H1 (cell line): ENCODE results near the gene ZNF223.

Source experiments
- ASH2L ChIP-seq: fragments of 200-600, 300-600 bp; sonication (generic); IDR thresholded peaks from one replicate; pipeline ENCODE4 v1.7.1; 2017; ENCODE audit warnings: low read length
- BCL11A ChIP-seq, 2 experiments: IDR thresholded peaks; one replicate each; pipeline ENCODE4 v1.6.1; 2011; ENCODE audit warnings: low read depth in 2 of 2, low read length in 2 of 2, mild to moderate bottlenecking in 2 of 2
- EP300 ChIP-seq, 2 experiments: IDR thresholded peaks; 1 replicate in 1 of 2; 2 replicates in 1 of 2; pipeline ENCODE4 v1.6.1; 2011 to 2012; ENCODE audit warnings: low read depth in 2 of 2, low read length in 2 of 2, mild to moderate bottlenecking in 2 of 2, borderline replicate concordance in 1 of 2, inconsistent platforms in 1 of 2, moderate library complexity in 1 of 2
- HDAC6 ChIP-seq: IDR thresholded peaks from one replicate; pipeline ENCODE4 v1.7.1; 2012; ENCODE audit warnings: low read depth, mild to moderate bottlenecking, inconsistent platforms, low read length, moderate library complexity
- JUND ChIP-seq: IDR thresholded peaks from 2 replicates; pipeline ENCODE4 v1.6.1; 2011; ENCODE audit warnings: mild to moderate bottlenecking, improper control_type of control experiment, low read length
- MAFK ChIP-seq: IDR thresholded peaks from 2 replicates; pipeline ENCODE4 v1.6.1; 2012; ENCODE audit warnings: low read depth, mild to moderate bottlenecking, improper control_type of control experiment, low read length
- POLR2A ChIP-seq, 2 experiments: IDR thresholded peaks; 1 replicate in 1 of 2; 2 replicates in 1 of 2; pipeline ENCODE4 v1.6.1; 2011; ENCODE audit warnings: low read depth in 2 of 2, low read length in 2 of 2, mild to moderate bottlenecking in 2 of 2; ENCODE audit errors: control extremely low read depth in 1 of 2
- POLR2AphosphoS5 ChIP-seq: IDR thresholded peaks from 2 replicates; pipeline ENCODE4 v1.6.1; 2011; ENCODE audit warnings: low read depth, low read length
- SP2 ChIP-seq: IDR thresholded peaks from 2 replicates; pipeline ENCODE4 v1.6.1; 2012; ENCODE audit warnings: mild to moderate bottlenecking, low read length, inconsistent platforms
- TBP ChIP-seq: IDR thresholded peaks from 2 replicates; pipeline ENCODE4 v1.6.1; 2011; ENCODE audit warnings: low read depth, low read length, improper control_type of control experiment
- TCF12 ChIP-seq: IDR thresholded peaks from 2 replicates; pipeline ENCODE4 v1.6.1; 2011; ENCODE audit warnings: low read depth, mild to moderate bottlenecking, low read length
- TF ChIP-seq, protein P1 (sequence below), 3 experiments: IDR thresholded peaks; 1 replicate in 2 of 3; 2 replicates in 1 of 3; pipeline versions ENCODE4 v1.5.1 to v1.6.1; 2011; ENCODE audit warnings: low read length in 3 of 3, mild to moderate bottlenecking in 3 of 3, inconsistent platforms in 2 of 3, low read depth in 1 of 3, moderate library complexity in 1 of 3; ENCODE audit not compliant: insufficient read depth in 1 of 3; ENCODE audit errors: control extremely low read depth in 1 of 3
- TF ChIP-seq, protein P2 (sequence below): IDR thresholded peaks from 2 replicates; pipeline ENCODE4 v1.6.1; 2012; ENCODE audit warnings: low read length, inconsistent platforms

DNA sequence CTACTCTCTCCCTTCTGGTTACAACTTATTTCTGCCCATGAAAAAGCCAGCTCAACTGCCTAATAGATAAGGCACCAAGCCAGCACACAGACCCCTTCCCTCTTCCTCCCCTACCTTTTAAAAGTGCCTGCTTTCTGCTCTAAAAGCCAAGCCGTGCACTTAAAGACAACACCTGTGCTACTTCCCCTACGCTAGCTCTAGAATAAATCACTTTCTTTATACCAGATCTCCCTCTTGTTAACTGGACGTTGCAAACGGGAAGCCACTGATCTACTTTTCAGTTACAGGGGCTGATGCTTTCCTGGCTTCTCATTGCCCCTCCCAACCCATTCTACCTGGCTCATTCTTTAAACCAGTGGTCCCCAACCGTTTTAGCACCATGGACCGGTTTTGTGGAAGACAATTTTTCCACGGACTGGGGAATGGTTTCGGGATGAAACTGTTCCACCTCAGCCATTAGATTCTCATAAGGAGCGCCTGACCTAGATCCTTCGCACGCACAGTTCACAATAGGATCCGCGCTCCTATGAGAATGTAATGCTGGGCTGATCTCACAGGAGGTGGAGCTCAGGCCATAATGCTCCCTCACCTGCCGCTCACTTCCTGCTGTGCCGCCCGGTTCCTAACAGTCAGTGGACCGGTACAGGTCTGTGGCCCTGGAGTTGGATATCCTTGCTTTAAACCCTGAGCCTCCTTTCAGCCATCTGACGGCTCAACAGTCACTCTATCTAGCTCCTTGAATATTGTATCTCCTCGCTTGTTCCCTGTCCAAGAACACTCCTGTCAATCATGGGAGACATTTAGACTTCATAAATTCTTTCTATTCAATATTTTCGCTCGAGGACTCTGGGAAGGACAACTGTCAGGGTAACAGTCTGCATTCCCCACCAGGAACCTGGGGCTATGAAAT, 841 bp upstream of the ZNF223 start:
- no peak for TF ChIP-seq POLR2A (IDR thresholded peaks at IDR 0.05; ENCODE audit: control extremely low read depth in 1 of 2, low read depth in 2 of 2, low read length in 2 of 2)
- no peak for TF ChIP-seq JUND
- TF ChIP-seq MAFK = no peak
- TF ChIP-seq, protein P1, sequence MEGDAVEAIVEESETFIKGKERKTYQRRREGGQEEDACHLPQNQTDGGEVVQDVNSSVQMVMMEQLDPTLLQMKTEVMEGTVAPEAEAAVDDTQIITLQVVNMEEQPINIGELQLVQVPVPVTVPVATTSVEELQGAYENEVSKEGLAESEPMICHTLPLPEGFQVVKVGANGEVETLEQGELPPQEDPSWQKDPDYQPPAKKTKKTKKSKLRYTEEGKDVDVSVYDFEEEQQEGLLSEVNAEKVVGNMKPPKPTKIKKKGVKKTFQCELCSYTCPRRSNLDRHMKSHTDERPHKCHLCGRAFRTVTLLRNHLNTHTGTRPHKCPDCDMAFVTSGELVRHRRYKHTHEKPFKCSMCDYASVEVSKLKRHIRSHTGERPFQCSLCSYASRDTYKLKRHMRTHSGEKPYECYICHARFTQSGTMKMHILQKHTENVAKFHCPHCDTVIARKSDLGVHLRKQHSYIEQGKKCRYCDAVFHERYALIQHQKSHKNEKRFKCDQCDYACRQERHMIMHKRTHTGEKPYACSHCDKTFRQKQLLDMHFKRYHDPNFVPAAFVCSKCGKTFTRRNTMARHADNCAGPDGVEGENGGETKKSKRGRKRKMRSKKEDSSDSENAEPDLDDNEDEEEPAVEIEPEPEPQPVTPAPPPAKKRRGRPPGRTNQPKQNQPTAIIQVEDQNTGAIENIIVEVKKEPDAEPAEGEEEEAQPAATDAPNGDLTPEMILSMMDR (IDR thresholded peaks at IDR 0.05; ENCODE audit: control extremely low read depth in 1 of 3, insufficient read depth in 1 of 3, low read depth in 1 of 3, low read length in 3 of 3) = no peak
- no peak for TF ChIP-seq BCL11A (IDR thresholded peaks at IDR 0.05; ENCODE audit: low read depth in 2 of 2, low read length in 2 of 2)
- TF ChIP-seq SP2 = no peak
- no peak for TF ChIP-seq TCF12
- no peak for TF ChIP-seq ASH2L
- no peak for TF ChIP-seq TBP
- TF ChIP-seq POLR2AphosphoS5 = no peak
- TF ChIP-seq EP300 (IDR thresholded peaks at IDR 0.05; ENCODE audit: borderline replicate concordance in 1 of 2, low read depth in 2 of 2, low read length in 2 of 2) = no peak
- TF ChIP-seq, protein P2, sequence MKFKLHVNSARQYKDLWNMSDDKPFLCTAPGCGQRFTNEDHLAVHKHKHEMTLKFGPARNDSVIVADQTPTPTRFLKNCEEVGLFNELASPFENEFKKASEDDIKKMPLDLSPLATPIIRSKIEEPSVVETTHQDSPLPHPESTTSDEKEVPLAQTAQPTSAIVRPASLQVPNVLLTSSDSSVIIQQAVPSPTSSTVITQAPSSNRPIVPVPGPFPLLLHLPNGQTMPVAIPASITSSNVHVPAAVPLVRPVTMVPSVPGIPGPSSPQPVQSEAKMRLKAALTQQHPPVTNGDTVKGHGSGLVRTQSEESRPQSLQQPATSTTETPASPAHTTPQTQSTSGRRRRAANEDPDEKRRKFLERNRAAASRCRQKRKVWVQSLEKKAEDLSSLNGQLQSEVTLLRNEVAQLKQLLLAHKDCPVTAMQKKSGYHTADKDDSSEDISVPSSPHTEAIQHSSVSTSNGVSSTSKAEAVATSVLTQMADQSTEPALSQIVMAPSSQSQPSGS = no peak
- no peak for TF ChIP-seq HDAC6
